IPS-NIHi11 (cell line): ENCODE results near the gene FBXW12.

Experiments used
- DNase-seq: peaks from one replicate; pipeline ENCODE4 v3.0.0; 2012; ENCODE audit warnings: mixed read lengths, low spot score

Gene FBXW12

DNA sequence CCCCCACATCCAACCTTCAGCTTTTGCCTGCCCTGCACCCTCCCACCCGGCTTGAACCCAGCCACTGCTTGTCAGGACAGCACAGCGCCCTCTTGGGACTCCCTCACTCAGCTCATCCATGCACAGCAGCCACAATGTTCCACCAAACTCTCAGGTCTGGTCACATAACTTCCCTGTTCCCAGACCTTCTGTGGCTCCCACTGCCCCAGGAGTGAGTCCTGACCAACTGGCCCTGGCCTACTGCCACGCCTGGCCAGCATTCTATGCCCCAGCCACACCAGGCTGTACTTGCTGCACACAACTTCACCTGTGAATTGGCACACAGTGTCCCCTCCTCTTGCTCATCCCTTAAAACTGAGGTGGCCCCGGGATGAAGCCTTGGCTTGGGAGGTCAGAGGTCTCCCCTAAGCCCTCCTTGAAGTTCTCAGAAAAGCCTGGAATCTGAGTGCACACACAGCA is 36.8 kb downstream of the FBXW12 start:
- peak; percentile 55 for DNase-seq

DNA sequence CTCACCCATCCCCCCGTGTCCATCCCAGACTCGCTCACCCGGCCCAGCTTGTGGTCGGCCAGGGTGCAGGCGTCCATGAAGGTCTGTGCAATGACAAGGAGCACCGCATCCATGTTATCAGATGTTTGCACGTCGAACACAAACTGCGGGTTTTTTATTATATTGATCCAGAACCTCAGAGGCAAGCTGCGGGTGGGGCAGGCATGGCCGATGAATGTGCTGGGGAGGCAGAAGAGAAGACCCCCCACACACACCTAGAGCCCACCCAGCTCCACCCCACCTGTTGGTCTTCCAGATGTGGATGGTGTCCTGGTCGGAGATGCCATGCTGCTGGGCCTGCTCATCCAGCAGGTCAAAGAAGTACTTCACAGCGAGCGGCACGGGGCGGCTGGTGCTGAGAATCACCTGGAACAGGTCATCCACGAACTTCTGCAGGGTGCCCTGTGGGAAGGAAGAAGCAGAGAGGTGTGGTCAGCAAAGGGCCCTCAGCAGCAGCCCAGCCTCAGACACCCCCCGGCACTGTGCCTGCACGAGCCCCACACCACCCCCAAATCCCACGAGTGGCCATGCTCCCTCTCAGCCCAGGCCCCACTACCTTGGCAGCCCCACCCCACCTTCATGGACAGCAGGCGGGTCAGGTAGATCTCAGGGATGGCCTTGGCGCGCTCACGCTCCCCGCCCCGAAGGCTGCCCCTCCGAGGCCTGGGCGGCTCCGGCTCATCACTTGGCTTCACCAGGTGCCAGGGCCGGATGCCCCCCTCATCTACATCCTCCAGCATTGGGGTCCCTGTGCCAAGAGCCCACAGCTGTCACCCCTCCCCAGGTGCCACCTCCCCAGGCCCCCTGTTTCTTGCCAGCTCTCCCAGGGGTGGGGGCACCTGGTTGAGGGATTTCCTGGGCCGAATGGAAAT is 37.5 kb downstream of the FBXW12 start:
- DNase-seq, result peak; percentile 7

DNA sequence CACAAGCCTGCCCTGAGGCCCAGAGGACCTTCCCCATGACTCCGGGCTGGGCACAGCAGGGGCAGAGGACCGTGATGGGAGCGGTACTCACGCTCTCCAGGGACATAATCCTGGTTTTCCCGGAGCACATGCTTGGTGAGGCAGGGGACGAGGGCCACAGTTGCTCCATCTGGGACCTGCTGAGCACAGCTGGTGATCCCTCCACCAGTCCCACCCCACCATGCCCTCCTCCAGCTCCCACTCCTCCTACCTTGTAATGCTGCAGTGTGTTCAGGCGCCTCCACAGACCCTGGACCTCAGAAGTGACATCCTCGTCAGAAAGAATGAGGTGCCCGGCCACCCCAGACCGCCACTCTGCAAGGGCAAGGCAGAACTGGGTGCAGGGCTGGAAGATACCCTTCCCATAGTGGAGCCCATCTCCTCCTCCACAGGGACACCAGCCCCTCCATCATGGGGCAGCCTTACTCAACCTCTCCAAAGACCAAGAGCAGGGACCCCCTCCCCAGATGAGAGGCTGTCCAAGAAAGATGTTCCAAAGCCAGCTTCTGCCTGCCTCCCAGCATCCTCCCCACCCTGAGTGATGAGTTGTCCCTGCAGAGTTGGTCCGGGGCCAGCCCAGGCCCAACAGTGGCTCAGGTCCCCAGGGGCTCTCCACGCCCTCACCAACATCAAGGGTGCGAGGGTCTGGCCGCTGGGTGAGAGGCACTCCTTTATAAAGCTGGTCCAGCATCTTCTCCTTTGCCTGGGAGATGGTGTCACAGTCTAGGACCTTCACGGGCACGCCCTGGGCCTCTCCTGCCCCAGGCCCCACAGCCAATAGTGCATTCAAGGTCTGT is 38.4 kb downstream of the FBXW12 start:
- no peak for DNase-seq

DNA sequence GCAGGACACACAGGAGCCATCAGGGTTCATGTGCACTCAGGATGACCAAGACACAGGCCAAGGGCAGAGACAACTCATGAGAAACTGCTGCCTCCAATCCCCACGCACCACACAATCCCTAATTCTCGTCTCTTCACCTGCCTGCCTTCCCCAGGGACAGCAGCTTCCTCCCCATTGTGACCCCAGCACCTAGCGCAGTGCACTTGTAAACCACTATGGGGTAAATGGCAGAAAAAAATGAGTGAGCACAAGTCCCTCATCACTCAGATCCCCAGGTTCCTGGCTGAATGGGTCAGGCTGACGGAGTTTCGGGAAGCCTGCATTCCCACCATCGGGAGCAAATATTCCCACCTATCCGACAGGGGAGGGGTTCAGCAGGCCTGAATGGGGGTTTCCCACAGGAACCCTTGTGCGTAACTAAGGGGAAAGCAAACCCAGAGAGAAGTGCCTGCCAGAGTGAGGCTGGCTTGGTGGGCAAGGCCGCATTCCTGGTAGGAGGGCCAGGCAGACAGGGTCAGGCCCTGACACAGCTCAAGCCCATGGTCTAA is 39.1 kb downstream of the FBXW12 start:
- no peak for DNase-seq

DNA sequence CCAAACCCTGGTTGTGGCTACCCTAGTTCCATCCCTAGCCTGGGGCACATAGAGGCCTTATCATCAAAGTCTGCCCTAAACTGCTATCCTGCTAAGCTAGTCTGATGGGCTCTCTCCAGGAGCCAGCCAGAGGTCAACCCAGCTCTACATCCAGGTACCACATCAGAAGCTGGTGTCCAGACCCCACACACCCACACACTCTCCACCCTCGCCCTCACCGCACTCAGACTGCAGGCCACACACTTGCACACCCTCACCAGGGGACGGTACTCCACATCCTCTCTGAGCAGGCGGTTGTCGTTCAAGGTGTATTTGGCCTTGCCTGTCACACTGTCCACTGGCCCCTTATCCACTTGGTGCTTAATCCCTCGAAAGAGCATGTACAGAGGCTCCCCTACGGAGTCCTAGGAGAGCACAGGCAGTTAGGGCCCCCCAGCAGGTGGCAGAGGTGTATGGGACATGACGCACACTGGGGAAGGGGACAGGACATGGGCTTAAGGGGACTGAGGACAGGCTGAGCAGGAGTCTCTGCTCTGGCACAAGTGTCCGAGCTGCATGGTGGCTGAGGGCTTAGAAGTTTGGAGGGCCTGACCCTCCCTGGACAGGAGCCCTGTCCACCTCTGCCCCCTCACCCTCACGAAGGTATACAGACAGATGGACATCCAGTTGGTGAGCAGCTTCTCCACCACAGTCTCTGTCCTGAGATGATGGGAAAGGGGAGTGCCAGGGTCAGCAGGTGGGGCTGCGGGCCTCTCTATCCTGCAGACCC is 39.8 kb downstream of the FBXW12 start:
- no peak for DNase-seq

DNA sequence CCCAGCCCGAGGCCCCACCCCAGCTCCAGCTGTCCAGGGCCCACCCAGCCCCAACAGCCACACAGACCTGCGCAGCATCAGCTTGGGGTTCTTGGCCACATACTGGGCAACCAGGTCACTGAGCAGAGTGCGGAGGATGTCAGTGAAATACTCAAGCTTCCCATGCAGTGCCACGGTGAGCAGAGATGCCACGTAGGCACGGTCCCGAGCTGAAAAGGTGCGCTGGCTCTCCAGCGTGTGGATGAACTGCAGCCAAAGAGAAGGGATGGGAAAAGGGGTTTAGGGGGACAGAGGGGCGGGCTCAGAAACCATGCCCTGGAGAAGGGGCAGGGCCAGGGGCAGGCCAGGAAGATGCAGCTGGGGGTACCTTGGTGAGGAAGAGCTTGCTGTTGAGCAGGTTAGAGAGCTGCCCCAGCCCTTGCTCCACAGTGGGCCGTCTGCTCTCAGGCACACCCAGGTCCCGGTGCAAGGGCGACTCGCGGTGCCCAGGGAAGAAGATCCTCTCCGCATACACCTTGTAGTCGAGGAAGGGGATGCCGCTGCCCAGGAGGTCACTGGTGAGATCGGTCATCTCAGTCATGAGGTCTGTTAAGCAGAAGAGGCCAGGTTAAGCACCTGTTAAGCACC is 40.5 kb downstream of the FBXW12 start:
- DNase-seq, result no peak

DNA sequence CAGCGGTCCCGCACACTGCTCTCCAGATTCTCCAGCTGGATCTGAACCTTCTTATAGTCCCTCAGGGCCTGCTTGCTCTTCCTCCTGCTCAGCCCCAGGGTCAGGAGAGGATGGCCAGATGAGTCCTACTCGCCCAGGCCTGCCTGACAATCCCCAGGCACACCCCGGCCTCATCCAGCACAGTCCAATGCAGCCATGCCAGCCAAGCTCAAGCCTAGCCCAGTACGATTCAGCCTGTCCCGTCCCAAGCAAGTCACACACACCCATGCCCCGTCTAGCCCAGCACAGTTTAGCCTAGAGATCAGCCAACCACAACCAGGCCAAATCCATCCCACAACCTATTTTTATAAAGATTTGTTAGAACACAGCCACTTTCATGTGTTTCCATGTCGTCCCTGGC is 41.1 kb downstream of the FBXW12 start:
- DNase-seq, result no peak

DNA sequence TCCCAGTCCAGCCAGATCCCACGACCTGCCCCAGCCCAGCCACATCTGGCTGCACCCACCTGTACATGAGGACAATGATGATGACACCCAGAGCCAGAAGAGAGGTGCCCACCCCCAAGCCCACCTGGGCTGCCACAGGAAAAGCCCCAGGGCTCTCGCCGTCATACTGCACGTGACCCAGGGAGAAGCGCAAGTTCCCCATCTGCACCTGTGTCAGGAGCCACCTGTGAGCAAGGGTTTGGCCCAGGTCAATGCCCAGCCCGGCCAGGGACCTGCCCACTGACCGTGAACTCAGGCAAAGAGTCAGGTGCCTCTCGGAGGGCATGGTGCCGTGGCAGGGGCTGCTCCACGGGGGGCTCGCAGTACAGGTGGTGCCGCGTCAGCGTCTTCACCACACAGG is 41.6 kb downstream of the FBXW12 start:
- no peak for DNase-seq

DNA sequence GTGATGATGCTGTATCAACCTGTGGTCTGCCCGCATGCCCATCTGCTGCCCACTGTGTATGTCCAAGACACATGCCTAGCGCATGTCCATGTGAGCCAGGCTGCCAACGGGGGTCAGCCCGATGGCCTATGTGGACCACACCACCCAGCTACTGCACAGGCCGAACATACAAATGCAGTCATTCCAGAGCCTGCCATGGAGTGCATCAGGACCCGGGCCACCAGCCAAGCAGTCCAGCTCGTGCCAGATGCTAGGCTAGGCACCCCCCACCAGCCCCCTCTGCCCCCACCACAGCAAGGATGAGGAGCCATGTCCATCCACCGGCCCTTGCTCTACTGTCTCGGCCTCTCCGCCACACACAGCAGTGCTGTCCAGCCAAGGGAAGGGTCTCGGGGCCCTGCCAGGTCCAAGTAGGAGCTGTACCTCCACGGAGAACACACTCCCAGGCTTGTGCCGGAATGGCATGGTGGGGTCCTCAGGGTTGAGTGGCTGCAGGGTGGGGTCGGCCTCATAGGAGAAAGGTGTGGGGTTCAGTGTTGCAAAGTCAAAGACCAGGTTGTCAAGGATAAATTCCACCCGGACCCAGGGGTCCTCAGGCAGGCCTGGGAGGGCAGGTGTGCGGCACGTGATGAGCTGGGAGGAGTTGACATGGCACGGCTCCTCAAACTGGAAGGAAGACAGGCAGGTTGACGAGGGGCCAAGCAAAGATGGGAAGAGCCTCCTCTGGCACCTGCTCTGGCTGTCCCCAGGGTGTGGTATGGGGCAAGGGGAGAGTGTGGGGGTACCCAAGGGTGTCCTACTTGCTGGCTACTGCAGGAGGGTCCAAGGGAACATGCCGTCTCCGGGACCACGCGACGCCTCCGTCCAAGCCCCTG is 42.6 kb downstream of the FBXW12 start:
- DNase-seq, result no peak

DNA sequence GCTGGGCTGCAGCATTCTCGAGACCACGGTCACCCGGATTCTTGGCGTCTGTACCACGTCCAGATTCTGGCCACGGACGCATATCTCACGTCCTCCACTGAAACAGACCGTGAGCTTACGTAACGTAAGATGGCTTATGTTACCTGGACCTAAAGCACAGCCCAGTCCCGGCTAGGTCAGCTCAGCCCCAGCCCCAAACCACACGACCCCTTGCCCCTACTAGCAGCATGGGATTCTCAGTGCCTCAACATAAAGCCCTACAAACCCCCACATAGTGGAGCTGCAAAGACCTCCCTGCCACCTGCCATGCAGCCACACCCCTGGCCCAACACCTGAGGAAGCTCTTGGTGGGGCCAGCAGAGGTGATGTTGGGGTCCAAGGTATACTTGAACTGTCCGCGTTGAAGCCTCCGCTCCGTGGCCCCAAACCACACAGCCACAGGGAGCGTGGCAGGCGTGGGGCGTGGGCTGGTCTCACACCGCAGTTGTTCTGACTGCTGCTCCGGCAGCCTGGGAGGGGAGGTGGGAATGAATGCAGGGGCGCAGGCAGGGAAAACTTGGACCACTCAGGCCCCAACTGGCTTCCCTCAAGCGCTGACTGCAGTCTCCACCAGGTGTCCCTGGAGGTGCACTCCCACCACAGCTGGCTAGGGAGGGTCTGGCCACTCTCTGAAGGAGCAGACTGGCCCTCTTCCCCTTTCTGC is 43.4 kb downstream of the FBXW12 start:
- no peak for DNase-seq

DNA sequence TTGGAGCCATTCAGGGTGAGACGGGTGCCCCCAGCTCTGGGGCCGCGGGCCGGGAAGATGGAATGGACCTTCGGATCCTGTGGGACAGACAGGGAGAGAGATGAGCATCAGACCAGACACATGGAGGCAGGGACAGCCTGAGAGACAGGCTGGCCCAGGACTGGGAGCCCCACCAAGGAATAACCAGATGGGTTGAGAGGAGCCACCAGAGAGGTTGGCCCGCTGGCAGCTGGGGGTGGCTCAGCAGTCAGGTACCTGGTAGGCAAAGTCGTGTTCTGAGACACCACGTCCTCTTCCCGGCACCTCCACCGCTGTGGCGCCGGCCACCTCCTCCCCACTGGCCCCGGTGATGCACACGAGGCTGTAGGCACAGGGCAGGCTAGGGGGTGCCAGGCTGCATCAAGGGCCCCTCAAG is 44.1 kb downstream of the FBXW12 start:
- no peak for DNase-seq

DNA sequence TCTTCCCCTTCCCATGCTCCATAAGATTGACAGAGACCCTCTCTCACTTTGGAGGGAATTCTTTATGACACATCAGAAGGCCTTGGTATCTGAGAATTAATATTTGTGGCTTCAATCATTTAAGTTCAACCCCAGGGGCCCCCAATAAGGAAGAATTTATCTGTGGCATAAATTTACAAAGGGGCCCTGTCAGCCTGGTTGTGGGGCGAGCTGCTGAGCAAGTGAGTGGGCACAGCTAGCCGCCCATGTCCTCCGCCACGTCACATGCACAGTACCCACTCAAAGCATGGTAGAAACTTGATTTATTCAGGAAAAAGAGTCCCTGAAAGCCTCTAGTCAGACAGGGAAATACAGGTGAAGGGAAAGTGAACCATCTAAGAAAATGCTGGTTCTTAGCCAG is 44.5 kb downstream of the FBXW12 start:
- no peak for DNase-seq

DNA sequence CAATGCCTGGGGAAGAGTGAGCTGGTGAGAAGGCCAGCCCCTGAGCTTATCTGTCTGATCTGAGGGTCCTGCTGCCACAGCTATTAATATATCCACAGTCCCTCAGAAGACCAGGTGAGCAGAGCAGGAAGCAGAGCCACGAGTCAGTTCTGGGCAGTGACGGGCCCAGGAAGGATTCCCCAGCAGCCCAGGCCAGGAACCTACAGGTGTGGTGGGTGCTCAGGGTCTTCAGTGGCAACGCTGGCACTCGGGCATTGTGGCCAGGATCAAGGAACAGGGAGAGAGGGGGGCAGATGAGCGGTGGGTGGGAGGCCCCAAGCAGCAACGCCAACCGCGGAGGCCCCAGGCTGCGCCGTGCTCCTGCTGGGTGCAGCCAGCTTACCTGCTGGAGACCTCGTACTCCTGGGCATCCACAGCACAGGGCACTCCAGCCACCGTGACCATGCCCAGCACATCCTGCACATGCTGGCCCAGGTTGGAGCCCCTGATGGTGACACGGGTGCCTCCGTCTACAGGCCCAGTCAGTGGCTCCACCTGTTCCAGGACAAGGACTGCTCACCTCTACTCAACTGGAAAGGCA is 45.6 kb downstream of the FBXW12 start:
- no peak for DNase-seq

DNA sequence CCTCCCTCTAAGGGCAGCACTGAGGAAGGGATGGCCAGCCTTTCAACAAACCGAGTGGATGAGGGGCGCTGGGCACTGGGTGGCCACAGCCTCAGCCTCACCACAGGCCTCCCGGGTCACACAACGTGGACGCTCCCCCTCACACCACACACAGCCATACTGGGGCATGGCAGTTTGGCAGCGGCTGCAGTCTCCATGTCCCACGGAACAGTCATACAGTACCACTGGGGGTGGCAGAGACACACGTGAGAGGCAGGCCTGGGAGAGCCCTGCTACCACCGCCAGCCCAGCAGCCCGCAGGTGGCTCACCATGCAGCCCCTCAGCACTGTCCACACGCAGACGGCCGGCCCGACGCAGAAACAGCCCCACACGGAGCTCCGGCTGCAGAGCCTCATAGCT is 46.1 kb downstream of the FBXW12 start:
- DNase-seq, result no peak

DNA sequence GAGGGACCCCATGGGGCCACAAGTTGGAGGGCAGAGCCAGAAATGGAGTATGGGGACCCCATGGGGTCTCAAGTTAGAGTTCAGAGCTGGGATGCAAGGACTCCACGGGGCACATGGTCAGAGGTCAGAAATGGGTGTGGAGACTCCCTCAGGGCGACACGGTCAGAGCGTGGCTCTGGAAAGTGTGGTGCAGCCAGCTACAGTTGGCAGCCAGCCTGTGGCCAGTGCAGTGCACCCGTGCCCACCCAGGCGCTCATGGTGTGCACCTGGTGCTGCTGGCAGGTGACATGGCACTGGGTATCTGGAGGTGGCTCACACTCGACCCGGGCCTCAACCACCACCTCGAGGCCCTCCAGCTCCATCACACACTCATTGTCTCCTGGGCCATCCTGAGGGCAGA is 46.6 kb downstream of the FBXW12 start:
- no peak for DNase-seq

DNA sequence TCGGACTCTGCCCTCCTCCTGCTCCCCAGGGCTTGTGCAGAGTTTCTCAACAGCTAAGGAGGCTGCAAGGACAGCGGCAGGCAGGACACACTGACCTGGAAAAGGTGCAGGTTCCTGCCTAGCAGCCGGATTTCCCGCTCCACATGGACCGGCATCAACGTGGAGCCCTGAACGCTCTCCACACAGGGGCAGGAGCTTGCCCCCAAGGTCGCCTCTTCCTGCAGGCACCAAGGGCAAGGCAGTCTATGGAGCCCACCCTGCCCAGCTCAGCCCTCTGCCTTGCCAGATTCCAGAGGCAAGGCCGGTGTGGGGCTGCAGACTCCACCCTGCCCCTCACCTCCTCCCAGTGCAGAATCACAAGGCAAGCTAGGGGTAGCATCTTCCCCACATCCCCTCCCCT is 47.1 kb downstream of the FBXW12 start:
- DNase-seq, result no peak

DNA sequence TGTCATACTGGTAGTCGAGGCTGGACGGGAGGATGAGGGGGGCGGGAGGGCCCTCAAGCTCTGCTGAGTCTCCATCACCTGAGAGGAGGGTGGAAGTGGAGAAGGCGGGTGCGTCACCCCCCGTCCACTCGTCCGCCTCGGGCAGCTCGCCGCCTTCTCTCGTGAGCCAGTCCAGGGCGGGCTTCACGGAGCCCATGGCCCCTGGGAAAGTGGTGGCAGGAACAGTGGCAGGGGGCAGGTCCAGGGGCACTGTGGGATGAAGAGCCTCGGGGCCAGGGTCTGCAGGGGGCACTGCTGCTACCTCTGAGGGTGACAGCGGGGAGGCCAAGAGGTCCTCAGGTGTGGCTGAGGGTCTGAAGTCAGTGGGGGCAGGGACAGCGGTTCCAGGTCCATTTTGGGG is 47.6 kb downstream of the FBXW12 start:
- DNase-seq, result no peak

DNA sequence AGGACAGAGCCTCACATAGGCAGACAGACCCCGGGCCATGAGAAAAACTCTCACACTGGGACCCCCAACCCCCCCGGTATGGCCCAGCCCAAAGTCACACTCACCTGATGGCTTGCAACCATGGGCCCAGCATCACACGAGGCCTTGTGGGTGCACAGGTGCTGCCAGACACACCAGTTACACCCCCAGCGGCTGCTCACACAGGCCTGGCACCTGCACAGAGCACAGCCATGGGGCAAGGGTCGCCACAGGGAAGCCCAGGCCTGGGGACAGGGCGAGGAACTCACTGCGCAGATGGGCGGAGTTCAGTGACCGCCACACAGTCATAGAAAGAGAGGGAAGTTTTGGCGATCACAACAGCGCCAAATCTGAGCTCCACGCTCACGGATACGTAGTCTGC is 48.5 kb downstream of the FBXW12 start:
- no peak for DNase-seq

DNA sequence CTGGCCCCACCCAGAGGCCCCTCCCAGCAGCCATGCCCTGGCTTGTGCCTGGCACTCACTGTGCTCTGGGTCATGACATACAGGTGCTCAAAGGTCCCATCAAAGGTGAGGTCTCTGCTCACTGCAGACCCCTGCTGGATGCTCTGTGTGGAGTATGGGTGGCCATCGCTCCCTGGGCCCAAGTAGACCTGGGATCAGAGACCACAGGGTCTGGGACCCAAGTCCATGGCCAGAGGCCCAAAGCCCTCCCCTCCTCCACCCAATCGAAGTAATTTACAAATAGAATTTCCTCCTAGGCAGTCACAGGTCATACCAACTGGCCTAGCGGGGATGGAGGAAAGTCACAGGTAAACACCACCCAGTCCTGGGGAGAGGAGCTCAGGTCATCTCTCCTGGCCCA is 50.3 kb downstream of the FBXW12 start:
- DNase-seq, result no peak

DNA sequence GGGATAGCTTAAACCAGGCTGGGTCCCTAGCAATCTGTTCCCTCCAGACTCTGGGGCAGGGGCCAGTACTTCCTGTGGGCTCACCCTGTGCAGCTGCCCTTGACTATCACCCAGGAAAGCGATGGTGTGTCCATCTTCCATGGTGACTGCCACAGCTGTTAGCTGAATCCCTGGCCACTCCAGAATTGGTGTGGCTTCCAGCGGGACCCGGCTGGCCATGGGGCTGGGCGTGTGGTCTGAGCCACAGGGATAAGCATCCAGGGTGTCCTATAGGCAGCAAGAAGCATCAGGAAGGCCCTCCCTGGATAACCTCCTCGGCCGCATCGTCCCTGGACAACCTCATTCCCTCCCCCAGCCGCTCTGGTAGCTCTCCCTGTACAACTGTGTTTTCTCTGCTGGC is 50.7 kb downstream of the FBXW12 start:
- no peak for DNase-seq
